Kidney capillary endothelial cell (primary cell): ENCODE measurements around the gene YIF1A.
"Not testable (repeated sequence)": the region's sequence is repeated elsewhere in the genome, so short reads cannot be mapped to it uniquely, and the experiment has no call there.

ENCODE experiments used
- DNase-seq: peaks from one replicate; pipeline ENCODE4 v3.0.0-alpha.2; 2018; ENCODE audit warnings: low spot score

Gene YIF1A

GRCh38 chr11:66326261-66327111, 37.5 kb upstream of the YIF1A start:
- no peak for DNase-seq

GRCh38 chr11:66325263-66325671, 36.3 kb upstream of the YIF1A start:
- no peak for DNase-seq

- DNase-seq = no peak
Measured at GRCh38 chr11:66324664-66325063, 35.7 kb upstream of the YIF1A start.

DNA sequence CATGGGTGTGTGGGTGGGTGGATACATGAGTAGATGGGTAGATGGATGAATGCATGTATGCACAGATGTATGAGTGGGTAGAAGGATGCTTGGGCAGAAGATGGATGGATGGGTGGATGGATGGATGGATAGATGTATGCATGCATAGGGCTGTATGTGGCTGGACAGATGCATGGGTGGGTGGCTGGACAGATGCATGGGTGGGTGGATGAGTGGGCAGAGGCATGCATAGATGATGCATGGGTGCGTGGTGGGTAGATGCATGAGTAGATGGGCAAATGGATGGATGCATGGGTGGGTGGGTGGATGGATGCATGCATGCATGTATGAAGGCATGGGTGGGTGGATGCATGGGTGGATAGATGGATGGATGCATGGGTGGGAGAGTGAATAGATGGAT, 34.7 kb upstream of the YIF1A start:
- DNase-seq = no peak

DNA sequence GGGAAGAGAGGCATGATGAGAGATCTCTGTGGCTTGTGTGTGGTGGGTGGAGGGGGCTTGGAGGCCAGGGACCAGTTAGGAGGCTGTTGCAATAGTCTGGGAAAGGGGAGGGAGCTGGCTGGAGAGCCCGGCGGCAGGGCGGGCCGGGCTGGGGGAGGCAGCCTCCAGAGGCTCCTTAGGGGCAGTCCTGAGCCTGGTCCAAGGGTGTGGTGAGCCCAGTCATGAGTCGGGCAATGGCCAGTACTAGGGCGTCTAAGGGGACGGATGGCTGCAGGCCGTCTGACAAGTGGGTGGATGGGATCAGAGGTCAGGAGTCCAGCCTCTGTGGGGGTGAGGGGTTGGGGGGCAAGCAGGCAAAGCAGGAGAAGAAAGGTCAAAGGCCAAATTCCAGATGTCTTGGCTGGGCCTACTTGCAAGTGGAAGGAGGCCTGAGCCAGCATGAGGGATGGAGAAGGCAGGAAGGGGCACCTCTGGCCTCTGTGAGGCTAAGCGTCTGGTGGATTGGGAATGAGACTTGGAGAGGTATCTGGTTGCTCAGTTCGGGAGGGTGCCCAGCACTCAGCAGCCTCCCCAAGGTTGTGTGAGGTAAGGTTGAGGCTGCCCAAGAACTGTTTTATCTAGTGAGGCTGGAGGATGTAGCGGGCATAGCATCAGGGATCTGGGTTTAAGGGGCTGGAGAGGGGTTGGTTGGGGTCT, 33.9 kb upstream of the YIF1A start:
- DNase-seq = no peak

GRCh38 chr11:66321606-66322005, 32.7 kb upstream of the YIF1A start:
- no peak for DNase-seq

DNA sequence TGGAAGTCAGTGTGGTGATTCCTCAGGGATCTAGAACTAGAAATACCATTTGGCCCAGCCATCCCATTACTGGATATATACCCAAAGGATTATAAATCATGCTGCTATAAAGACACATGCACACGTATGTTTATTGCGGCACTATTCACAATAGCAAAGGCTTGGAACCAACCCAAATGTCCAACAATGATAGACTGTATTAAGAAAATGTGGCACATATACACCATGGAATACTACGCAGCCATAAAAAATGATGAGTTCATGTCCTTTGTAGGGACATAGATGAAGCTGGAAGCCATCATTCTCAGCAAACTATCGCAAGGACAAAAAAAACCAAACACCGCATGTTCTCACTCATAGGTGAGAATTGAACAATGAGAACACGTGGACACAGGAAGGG, 31.8 kb upstream of the YIF1A start:
- not testable (repeated sequence) for DNase-seq

DNA sequence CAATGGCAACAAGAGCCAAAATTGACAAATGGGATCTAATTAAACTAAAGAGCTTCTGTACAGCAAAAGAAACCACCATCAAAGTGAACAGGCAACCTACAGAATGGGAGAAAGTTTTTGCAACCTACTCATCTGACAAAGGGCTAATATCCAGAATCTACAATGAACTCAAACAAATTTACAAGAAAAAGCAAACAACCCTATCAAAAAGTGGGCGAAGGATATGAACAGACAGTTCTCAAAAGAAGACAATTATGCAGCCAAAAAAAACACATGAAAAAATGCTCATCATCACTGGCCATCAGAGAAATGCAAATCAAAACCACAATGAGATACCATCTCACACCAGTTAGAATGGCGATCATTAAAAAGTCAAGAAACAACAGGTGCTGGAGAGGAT, 31.3 kb upstream of the YIF1A start:
- not testable (repeated sequence) for DNase-seq

DNA sequence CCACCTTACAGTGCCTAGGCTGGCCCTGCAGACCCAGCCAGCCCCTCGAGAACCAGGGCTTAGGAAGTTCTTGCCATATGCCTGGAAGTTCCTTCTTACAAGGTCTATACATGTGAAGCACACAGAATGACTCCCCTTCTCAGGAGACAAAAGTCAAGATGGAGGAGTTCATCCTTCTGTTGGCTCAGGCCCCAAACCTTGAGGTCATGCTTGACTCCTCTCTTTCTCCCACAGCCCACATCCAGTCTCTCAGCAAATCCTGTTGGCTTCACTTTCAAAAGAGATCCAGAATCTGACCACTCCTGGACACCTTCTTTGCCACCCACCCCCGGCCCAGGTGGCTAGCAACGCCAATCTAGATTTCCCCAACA, 29.6 kb upstream of the YIF1A start:
- DNase-seq = no peak

- DNase-seq = no peak
Measured at GRCh38 chr11:66317723-66318599, 29.0 kb upstream of the YIF1A start.

GRCh38 chr11:66317322-66317722, 28.4 kb upstream of the YIF1A start:
- no peak for DNase-seq

DNA sequence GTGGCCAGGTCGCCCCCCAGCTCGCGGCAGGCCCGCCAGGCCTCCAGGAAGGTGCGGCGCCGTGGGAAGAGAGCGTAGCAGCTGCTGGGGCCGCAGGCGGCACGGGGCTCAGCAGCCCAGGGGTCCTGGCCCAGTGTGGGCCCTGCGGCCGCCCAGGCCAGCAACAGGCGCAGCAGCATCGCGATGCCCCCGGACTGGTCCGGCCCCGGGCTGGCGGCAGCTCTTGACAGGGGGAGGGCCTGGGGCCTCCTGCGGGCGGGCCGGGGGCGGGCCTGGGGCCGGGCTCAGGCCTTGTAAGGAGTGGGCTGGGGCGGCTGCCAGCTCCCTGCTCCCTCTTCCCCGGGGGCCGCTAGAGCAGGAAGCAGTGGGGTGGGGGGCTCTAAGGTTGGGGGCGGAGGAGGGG, 27.9 kb upstream of the YIF1A start, which contains the start of gene CD248:
TSS of gene CD248 (minus strand) at position 196 of the 403 bp plus-strand sequence. CDS start at position 179, 17 bp downstream.
- DNase-seq = no peak

DNA sequence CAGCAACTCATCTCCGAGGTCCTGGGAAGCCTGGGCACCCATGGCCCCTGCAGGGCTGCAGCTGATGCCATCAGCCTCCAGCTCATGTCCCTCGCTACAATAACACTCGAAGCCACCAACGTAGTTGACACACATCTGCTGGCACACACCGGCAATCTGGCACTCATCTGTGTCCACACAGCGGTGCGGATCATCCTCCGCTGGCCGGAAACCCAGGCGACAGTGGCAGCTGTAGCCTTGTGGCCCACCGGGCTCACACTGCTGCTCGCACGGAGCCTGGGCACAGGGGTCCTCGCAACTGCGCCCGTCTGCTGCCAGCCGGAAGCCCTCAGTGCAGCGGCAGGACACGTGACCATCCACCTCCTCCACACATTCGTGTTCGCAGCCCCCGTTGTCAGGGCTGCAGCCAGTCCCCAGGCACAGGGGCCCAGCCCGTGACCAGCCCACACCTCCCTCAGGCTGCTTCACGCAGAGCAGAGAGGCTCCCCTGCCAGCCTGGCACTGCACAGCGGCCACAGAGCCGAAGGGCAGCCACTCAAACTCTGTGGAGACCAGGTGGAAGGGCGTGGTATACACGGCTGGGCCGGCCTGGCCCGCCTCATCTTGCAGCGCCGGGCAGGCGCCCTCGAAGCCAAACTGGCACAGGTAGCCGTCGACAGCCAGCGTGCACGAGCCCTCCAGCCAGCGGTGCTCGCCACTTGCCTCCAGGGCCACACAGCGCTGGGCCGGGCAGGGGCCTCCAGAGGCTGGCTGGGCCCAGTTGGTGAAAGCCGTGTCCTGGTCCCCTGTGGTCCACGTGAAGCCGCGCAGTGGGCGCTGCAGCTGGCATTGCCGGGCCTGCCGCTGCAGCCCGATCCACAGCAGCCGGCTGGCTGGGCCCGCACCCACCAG, 27.2 kb upstream of the YIF1A start:
- no peak for DNase-seq

DNA sequence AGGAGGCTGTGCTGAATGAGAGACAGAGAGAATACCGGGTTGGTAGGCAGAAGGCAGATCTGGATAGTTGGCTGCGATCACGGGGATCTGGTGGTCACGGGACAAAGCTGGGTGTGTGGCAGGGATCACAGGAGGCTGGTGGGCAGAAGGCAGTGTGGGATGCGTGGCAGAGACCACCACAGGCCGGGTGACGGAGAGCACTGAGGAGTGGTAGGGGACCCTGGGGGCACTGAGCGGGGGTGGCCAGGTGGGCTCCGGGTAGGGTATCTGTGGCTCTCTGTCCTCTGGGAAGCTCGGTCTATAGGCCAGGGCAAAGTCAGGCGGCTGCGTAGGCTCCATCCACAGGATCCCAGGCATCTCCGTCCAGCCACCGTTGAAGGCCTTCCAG, 26.5 kb upstream of the YIF1A start:
- DNase-seq = no peak

- DNase-seq = no peak
Measured at GRCh38 chr11:66314561-66315497, 25.9 kb upstream of the YIF1A start.

DNA sequence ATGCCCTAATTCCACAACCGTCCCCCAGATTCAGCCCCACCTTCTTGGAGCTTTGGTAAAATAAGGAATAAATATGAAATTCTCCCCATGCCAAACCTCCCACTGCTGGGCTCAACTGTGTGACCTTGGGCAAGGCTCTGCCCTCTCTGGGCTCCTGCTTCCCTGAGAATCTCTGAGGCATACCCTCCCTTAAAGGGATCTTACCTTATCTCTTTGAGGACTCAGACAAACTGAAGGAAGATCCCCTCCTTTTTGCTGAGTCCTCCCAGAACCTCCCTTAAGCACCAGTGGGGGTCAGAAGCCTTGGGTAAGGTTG, 25.2 kb upstream of the YIF1A start:
- no peak for DNase-seq

- DNase-seq = no peak
Measured at GRCh38 chr11:66313321-66314185, 24.6 kb upstream of the YIF1A start.

DNA sequence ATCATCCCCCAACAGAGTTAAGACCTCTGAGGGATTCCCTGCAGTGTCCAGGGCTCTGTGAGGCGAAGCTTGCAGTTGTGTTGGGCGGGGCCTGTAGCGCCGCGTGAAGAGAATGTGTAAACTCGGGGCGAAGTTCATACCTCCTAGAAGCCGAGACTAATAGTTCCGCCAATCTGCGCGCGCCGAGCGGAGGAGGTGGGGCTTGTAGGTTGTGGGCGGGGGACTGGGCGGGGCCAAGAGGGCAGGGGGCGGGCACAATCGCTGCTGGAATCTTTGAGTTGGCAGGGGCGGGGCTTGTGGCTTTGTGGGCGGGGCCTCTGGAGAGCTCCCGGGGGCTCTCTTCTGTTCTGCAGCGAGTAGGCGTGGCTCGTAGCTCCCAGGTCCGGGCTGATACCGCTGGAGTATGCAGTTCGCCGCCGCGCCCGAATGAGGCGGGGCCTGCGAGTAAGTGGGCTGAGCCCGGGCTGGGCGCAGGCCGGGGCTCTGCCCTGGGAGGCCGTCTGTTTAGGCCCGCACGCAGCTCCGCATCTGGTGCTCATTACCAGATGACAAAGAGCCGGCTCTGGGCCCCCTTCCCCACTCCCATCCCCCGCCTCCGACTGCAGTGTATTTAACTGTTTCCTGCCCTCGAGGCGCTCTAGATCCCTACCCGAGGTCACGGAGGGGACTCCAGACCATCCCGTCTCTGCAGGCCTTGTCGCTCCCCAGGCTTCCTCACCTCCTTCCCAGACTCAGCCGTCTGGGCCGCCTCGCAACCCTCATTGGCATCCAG, 23.8 kb upstream of the YIF1A start:
- peak; percentile 95 for DNase-seq
